Measurements from ENCODE around the gene KCTD20. TPM values are rescaled to one million over a fixed set of nuclear protein-coding genes. Genes with fewer than 3 reads are reported as not detected.

The KCTD20 gene
- total RNA-seq, 1 experiment from 2014 or later = 23.7 TPM

DNA sequence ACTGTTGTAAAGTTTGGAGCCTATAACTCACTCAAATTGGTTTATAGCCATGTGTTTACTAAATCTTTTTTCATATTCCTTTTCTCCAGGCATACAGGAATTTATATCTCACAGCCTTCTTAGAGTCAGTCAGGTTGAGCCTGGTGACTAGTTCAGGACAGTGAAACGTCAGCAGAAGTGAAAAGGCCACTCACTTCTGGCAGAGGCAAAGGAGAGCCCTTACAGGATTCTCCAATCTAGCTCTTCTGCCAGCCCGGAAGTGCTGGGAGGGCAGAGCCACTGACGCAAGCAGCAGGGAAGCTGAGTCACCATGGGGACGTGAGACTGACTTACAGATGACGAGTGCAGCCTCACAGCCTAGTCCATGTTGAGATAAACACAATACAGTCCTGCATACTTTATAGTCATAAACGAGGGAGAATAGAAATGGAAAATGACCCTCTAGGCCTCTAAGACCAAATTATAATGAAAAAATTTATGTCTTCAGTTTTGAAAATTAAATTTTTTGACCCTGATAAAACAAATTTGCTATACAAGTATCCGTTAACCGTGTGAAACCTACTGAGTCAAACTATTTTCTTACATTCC, 1.4 kb upstream of the KCTD20 start (continued):
- no peak for TF ChIP-seq CTCF (IDR thresholded peaks at IDR 0.05 in 2 of 3, conservative IDR thresholded peaks at IDR 0.05 in 1 of 3; ENCODE audit: borderline replicate concordance in 1 of 3, insufficient read depth in 1 of 3, low read depth in 2 of 3, low read length in 2 of 3)
- TF ChIP-seq SIN3A (IDR thresholded peaks at IDR 0.05; ENCODE audit: low read depth) = peak; percentile 70; the same call in 1 of the 2 replicates
- TF ChIP-seq EZH2 (IDR thresholded peaks at IDR 0.05) = no peak

GRCh38 chr6:36442103-36442670, 613 bp upstream of the KCTD20 start:
- H3K4me3 ChIP-seq (replicated peaks in 1 of 2; ENCODE audit: low read depth in 1 of 2, low read length in 2 of 2) = peak overlapping the region; percentile 76 to 84
- ATAC-seq (no peak), DNase-seq (ENCODE audit: low read depth, low spot score) (no peak)
- TF ChIP-seq POLR2A (IDR thresholded peaks at IDR 0.05; ENCODE audit: borderline replicate concordance, extremely low read depth, insufficient read depth, insufficient read length) = no peak
- H3K9me2 ChIP-seq (ENCODE audit: insufficient read depth) = no peaks in the 10 kb centered on the region
- peak overlapping the region; percentile 96 for H3K27ac ChIP-seq (ENCODE audit: low read depth, low read length)
- H3K27me3 ChIP-seq (ENCODE audit: insufficient read depth, low read length) = no peaks in the 10 kb centered on the region
- intact Hi-C loops (cut with micrococcal nuclease) = loop anchor here (5.0 kb wide), 1 partner anchor 150 kb away; the partner anchor contains the start of gene SRSF3
- H3K36me3 ChIP-seq (ENCODE audit: control insufficient read depth in 1 of 2, insufficient read depth in 2 of 2, low read length in 2 of 2) = no peaks in the 10 kb centered on the region
- H3K79me2 ChIP-seq (ENCODE audit: insufficient read depth, low read length) = peaks cover 43% of the 10 kb centered on the region
- ChIA-PET RAD21 (ENCODE audit: low non-redundant PET in 1 of 2, low total read pairs in 2 of 2, uncharacterized antibody in 2 of 2, unreplicated experiment in 2 of 2) (no interaction called here), POLR2A (interaction anchor here (1.1 to 2.0 kb wide), 5 partner anchors 11 to 236 kb away, joined by 3 to 12 read pairs (median 6); partner anchors contain the start of gene CDKN1A), CTCF (interaction anchor here (1.3 kb wide), 1 partner anchor 19 kb away, joined by 3 read pairs; no protein-coding TSS in a partner anchor)
- peak overlapping the region; percentile 80 for H3K9ac ChIP-seq (ENCODE audit: low read length)
- H3K4me2 ChIP-seq (ENCODE audit: low read length) = peak overlapping the region; percentile 87
- no peaks in the 10 kb centered on the region for H4K20me1 ChIP-seq (ENCODE audit: insufficient read depth)
- H3K4me1 ChIP-seq (ENCODE audit: control insufficient read depth in 1 of 2, insufficient read depth in 2 of 2, low read length in 2 of 2) = peaks cover 19 to 32% of the 10 kb centered on the region in 2 experiments
- H2AFZ ChIP-seq (ENCODE audit: low read depth, low read length, poor library complexity, severe bottlenecking) = no peak overlapping the region
- TSS peak; percentile 93 for BruUV-seq (replicated peaks)
- H3K9me3 ChIP-seq (ENCODE audit: control insufficient read depth in 1 of 2, insufficient read depth in 1 of 2, low read depth in 1 of 2, low read length in 2 of 2) = no peaks in the 10 kb centered on the region

Measured in HCT116 (cell line).